Measurements from ENCODE around the gene SPIRE1.
A peak's percentile ranks its signal among the peaks of the same experiment; 100 is the strongest.

The SPIRE1 gene

GRCh38 chr18:12470382-12471075 lies 187.4 kb downstream of the SPIRE1 start:
- no CpG with 5 or more reads among the region's 7 CpGs for WGBS (ENCODE audit: extremely low coverage, insufficient coverage, low lambda C conversion rate)
- Histone ChIP-seq H3K27ac (ENCODE audit: low read depth, low read length) (no peak overlapping the region), H3K4me3 (ENCODE audit: low read length) (no peak overlapping the region)

GRCh38 chr18:12468445-12468844 lies 189.5 kb downstream of the SPIRE1 start:
- H2AK5ac ChIP-seq (ENCODE audit: low read length): no peak overlapping the region
- no peak overlapping the region for H4K8ac ChIP-seq (ENCODE audit: low read depth, low read length)
- no peak overlapping the region for H4K5ac ChIP-seq (ENCODE audit: low read length)
- H3K18ac ChIP-seq (ENCODE audit: low read length): no peak overlapping the region
- H3K27ac ChIP-seq (ENCODE audit: low read depth, low read length): no peak overlapping the region
- H3K4me2 ChIP-seq (ENCODE audit: low read length): no peak overlapping the region
- H3K4me1 ChIP-seq (ENCODE audit: control insufficient read depth, low read depth, low read length): no peaks in the 10 kb centered on the region
- H3K36me3 ChIP-seq (ENCODE audit: control insufficient read depth, insufficient read depth, low read length): no peaks in the 10 kb centered on the region
- no peak overlapping the region for H2BK5ac ChIP-seq (ENCODE audit: low read length)
- H3K9ac ChIP-seq (ENCODE audit: low read length): no peak overlapping the region
- no peak overlapping the region for H3K4ac ChIP-seq (ENCODE audit: low read depth, low read length)
- no peak overlapping the region for H3K4me3 ChIP-seq (ENCODE audit: low read length)
- no peak overlapping the region for H2BK15ac ChIP-seq (replicated peaks; ENCODE audit: low read depth)
- H3K79me2 ChIP-seq (ENCODE audit: control insufficient read depth, insufficient read depth, low read length): no peaks in the 10 kb centered on the region
- H3K23ac ChIP-seq (ENCODE audit: low read length): no peak overlapping the region
- no CpG with 5 or more reads among the region's 4 CpGs for WGBS (ENCODE audit: extremely low coverage, insufficient coverage, low lambda C conversion rate)
- H3K79me1 ChIP-seq (ENCODE audit: low read length): no peaks in the 10 kb centered on the region
- no peak for DNase-seq
- no peak overlapping the region for H3K56ac ChIP-seq (ENCODE audit: low read length)
- H3K27me3 ChIP-seq (ENCODE audit: insufficient read depth, low read length, poor library complexity): no peaks in the 10 kb centered on the region
- H2BK120ac ChIP-seq (ENCODE audit: low read depth, low read length): no peak overlapping the region

More at GRCh38 chr18:12470382-12471075, 187.4 kb downstream of the SPIRE1 start:
- no peak overlapping the region for H3K56ac ChIP-seq (ENCODE audit: low read length)
- no peak overlapping the region for H2BK5ac ChIP-seq (ENCODE audit: low read length)
- H3K79me2 ChIP-seq (ENCODE audit: control insufficient read depth, insufficient read depth, low read length): no peaks in the 10 kb centered on the region
- no peaks in the 10 kb centered on the region for H3K36me3 ChIP-seq (ENCODE audit: control insufficient read depth, insufficient read depth, low read length)
- H3K4ac ChIP-seq (ENCODE audit: low read depth, low read length): no peak overlapping the region
- no peak overlapping the region for H3K18ac ChIP-seq (ENCODE audit: low read length)
- no peaks in the 10 kb centered on the region for H3K27me3 ChIP-seq (ENCODE audit: insufficient read depth, low read length, poor library complexity)
- no peak overlapping the region for H2AK5ac ChIP-seq (ENCODE audit: low read length)
- H4K8ac ChIP-seq (ENCODE audit: low read depth, low read length): no peak overlapping the region
- H4K5ac ChIP-seq (ENCODE audit: low read length): no peak overlapping the region
- H3K4me2 ChIP-seq (ENCODE audit: low read length): no peak overlapping the region
- DNase-seq: no peak
- H3K79me1 ChIP-seq (ENCODE audit: low read length): no peaks in the 10 kb centered on the region
- H2BK15ac ChIP-seq (replicated peaks; ENCODE audit: low read depth): no peak overlapping the region
- no peak overlapping the region for H3K9ac ChIP-seq (ENCODE audit: low read length)
- H3K4me1 ChIP-seq (ENCODE audit: control insufficient read depth, low read depth, low read length): no peaks in the 10 kb centered on the region
- no peak overlapping the region for H2BK120ac ChIP-seq (ENCODE audit: low read depth, low read length)
- H3K23ac ChIP-seq (ENCODE audit: low read length): no peak overlapping the region

GRCh38 chr18:12464731-12465130 lies 193.2 kb downstream of the SPIRE1 start:
- Histone ChIP-seq H4K5ac (ENCODE audit: low read length) (no peak overlapping the region), H3K9ac (ENCODE audit: low read length) (no peak overlapping the region), H2AK5ac (ENCODE audit: low read length) (no peak overlapping the region), H3K27me3 (ENCODE audit: insufficient read depth, low read length, poor library complexity) (no peaks in the 10 kb centered on the region), H2BK120ac (ENCODE audit: low read depth, low read length) (no peak overlapping the region), H3K4me1 (ENCODE audit: control insufficient read depth, low read depth, low read length) (no peaks in the 10 kb centered on the region), H3K4ac (ENCODE audit: low read depth, low read length) (no peak overlapping the region), H3K79me2 (ENCODE audit: control insufficient read depth, insufficient read depth, low read length) (no peaks in the 10 kb centered on the region), H3K36me3 (ENCODE audit: control insufficient read depth, insufficient read depth, low read length) (no peaks in the 10 kb centered on the region), H3K4me3 (ENCODE audit: low read length) (no peak overlapping the region), H3K79me1 (ENCODE audit: low read length) (no peaks in the 10 kb centered on the region), H3K4me2 (ENCODE audit: low read length) (no peak overlapping the region), H2BK15ac (replicated peaks; ENCODE audit: low read depth) (no peak overlapping the region), H3K56ac (ENCODE audit: low read length) (no peak overlapping the region), H2BK5ac (ENCODE audit: low read length) (no peak overlapping the region), H4K8ac (ENCODE audit: low read depth, low read length) (no peak overlapping the region), H3K18ac (ENCODE audit: low read length) (no peak overlapping the region), H3K27ac (ENCODE audit: low read depth, low read length) (no peak overlapping the region), H3K23ac (ENCODE audit: low read length) (no peak overlapping the region)
- WGBS (ENCODE audit: extremely low coverage, insufficient coverage, low lambda C conversion rate): no CpG with 5 or more reads among the region's 9 CpGs
- DNase-seq: no peak

- no peak overlapping the region for H2BK15ac ChIP-seq (replicated peaks; ENCODE audit: low read depth)
- H3K4me3 ChIP-seq (ENCODE audit: low read length): no peak overlapping the region
- H3K79me1 ChIP-seq (ENCODE audit: low read length): no peaks in the 10 kb centered on the region
- H2AK5ac ChIP-seq (ENCODE audit: low read length): no peak overlapping the region
- no CpG with 5 or more reads among the region's 7 CpGs for WGBS (ENCODE audit: extremely low coverage, insufficient coverage, low lambda C conversion rate)
- no peak overlapping the region for H2BK120ac ChIP-seq (ENCODE audit: low read depth, low read length)
- no peak overlapping the region for H3K18ac ChIP-seq (ENCODE audit: low read length)
- no peaks in the 10 kb centered on the region for H3K27me3 ChIP-seq (ENCODE audit: insufficient read depth, low read length, poor library complexity)
- no peak overlapping the region for H4K8ac ChIP-seq (ENCODE audit: low read depth, low read length)
- no peak overlapping the region for H3K27ac ChIP-seq (ENCODE audit: low read depth, low read length)
- H3K9ac ChIP-seq (ENCODE audit: low read length): no peak overlapping the region
- H3K23ac ChIP-seq (ENCODE audit: low read length): no peak overlapping the region
- no peak overlapping the region for H3K4me2 ChIP-seq (ENCODE audit: low read length)
- no peak overlapping the region for H2BK5ac ChIP-seq (ENCODE audit: low read length)
- no peak overlapping the region for H3K4ac ChIP-seq (ENCODE audit: low read depth, low read length)
- H3K56ac ChIP-seq (ENCODE audit: low read length): no peak overlapping the region
- no peaks in the 10 kb centered on the region for H3K4me1 ChIP-seq (ENCODE audit: control insufficient read depth, low read depth, low read length)
- DNase-seq: peak; percentile 49
- H3K79me2 ChIP-seq (ENCODE audit: control insufficient read depth, insufficient read depth, low read length): no peaks in the 10 kb centered on the region
- no peak overlapping the region for H4K5ac ChIP-seq (ENCODE audit: low read length)
- H3K36me3 ChIP-seq (ENCODE audit: control insufficient read depth, insufficient read depth, low read length): no peaks in the 10 kb centered on the region
These were observed 194.7 kb downstream of the SPIRE1 start for GRCh38 chr18:12463191-12463590.

GRCh38 chr18:12462242-12462641 lies 195.7 kb downstream of the SPIRE1 start:
- H3K36me3 ChIP-seq (ENCODE audit: control insufficient read depth, insufficient read depth, low read length): no peaks in the 10 kb centered on the region
- no CpG with 5 or more reads among the region's 2 CpGs for WGBS (ENCODE audit: extremely low coverage, insufficient coverage, low lambda C conversion rate)

GRCh38 chr18:12461326-12461725 lies 196.6 kb downstream of the SPIRE1 start:
- no peak overlapping the region for H3K4me3 ChIP-seq (ENCODE audit: low read length)
- H2BK5ac ChIP-seq (ENCODE audit: low read length): no peak overlapping the region
- H3K4me1 ChIP-seq (ENCODE audit: control insufficient read depth, low read depth, low read length): no peaks in the 10 kb centered on the region
- no peak overlapping the region for H2BK120ac ChIP-seq (ENCODE audit: low read depth, low read length)
- H2BK15ac ChIP-seq (replicated peaks; ENCODE audit: low read depth): no peak overlapping the region
- H3K4me2 ChIP-seq (ENCODE audit: low read length): no peak overlapping the region
- H2AK5ac ChIP-seq (ENCODE audit: low read length): no peak overlapping the region
- no peak overlapping the region for H4K5ac ChIP-seq (ENCODE audit: low read length)
- no peaks in the 10 kb centered on the region for H3K27me3 ChIP-seq (ENCODE audit: insufficient read depth, low read length, poor library complexity)
- no peak overlapping the region for H3K56ac ChIP-seq (ENCODE audit: low read length)
- no peak overlapping the region for H3K18ac ChIP-seq (ENCODE audit: low read length)
- DNase-seq: no peak
- H3K9ac ChIP-seq (ENCODE audit: low read length): no peak overlapping the region
- no peak overlapping the region for H3K23ac ChIP-seq (ENCODE audit: low read length)
- H3K27ac ChIP-seq (ENCODE audit: low read depth, low read length): no peak overlapping the region
- H3K79me2 ChIP-seq (ENCODE audit: control insufficient read depth, insufficient read depth, low read length): no peaks in the 10 kb centered on the region
- no peaks in the 10 kb centered on the region for H3K36me3 ChIP-seq (ENCODE audit: control insufficient read depth, insufficient read depth, low read length)
- no peak overlapping the region for H4K8ac ChIP-seq (ENCODE audit: low read depth, low read length)
- no peak overlapping the region for H3K4ac ChIP-seq (ENCODE audit: low read depth, low read length)
- no CpG with 5 or more reads among the region's 6 CpGs for WGBS (ENCODE audit: extremely low coverage, insufficient coverage, low lambda C conversion rate)
- H3K79me1 ChIP-seq (ENCODE audit: low read length): no peaks in the 10 kb centered on the region

More at GRCh38 chr18:12462242-12462641, 195.7 kb downstream of the SPIRE1 start:
- no peak overlapping the region for H3K27ac ChIP-seq (ENCODE audit: low read depth, low read length)
- H3K4me2 ChIP-seq (ENCODE audit: low read length): no peak overlapping the region
- H2AK5ac ChIP-seq (ENCODE audit: low read length): no peak overlapping the region
- no peak overlapping the region for H3K9ac ChIP-seq (ENCODE audit: low read length)
- no peaks in the 10 kb centered on the region for H3K79me1 ChIP-seq (ENCODE audit: low read length)
- H3K27me3 ChIP-seq (ENCODE audit: insufficient read depth, low read length, poor library complexity): no peaks in the 10 kb centered on the region
- DNase-seq: no peak
- H2BK15ac ChIP-seq (replicated peaks; ENCODE audit: low read depth): no peak overlapping the region
- H2BK120ac ChIP-seq (ENCODE audit: low read depth, low read length): no peak overlapping the region
- no peak overlapping the region for H3K4ac ChIP-seq (ENCODE audit: low read depth, low read length)
- no peak overlapping the region for H4K8ac ChIP-seq (ENCODE audit: low read depth, low read length)
- H3K56ac ChIP-seq (ENCODE audit: low read length): no peak overlapping the region
- H3K18ac ChIP-seq (ENCODE audit: low read length): no peak overlapping the region
- no peak overlapping the region for H4K5ac ChIP-seq (ENCODE audit: low read length)
- H3K4me3 ChIP-seq (ENCODE audit: low read length): no peak overlapping the region
- no peak overlapping the region for H2BK5ac ChIP-seq (ENCODE audit: low read length)
- no peak overlapping the region for H3K23ac ChIP-seq (ENCODE audit: low read length)
- no peaks in the 10 kb centered on the region for H3K79me2 ChIP-seq (ENCODE audit: control insufficient read depth, insufficient read depth, low read length)
- H3K4me1 ChIP-seq (ENCODE audit: control insufficient read depth, low read depth, low read length): no peaks in the 10 kb centered on the region

Measured in mesendoderm (in vitro differentiated cells).